Neural crest cell (in vitro differentiated cells): ENCODE data around the gene OSCAR. TPM values are rescaled to one million over a fixed set of nuclear protein-coding genes. Genes with fewer than 3 reads are reported as not detected.

ENCODE experiments used
- DNase-seq: peaks from one replicate; pipeline ENCODE4 v3.0.0; 2021; ENCODE audit warnings: low read depth, mixed read lengths, low spot score
- H3K27ac Mint-ChIP-seq: one replicate; pipeline ENCODE4 v1.8.0; 2021; ENCODE audit warnings: mild to moderate bottlenecking, mixed read lengths; ENCODE audit not compliant: unreplicated experiment
- H3K27me3 Mint-ChIP-seq: 2 replicates; pipeline ENCODE4 v1.8.0; 2021; ENCODE audit warnings: low read depth, mild to moderate bottlenecking, mixed read lengths
- H3K36me3 Mint-ChIP-seq: 2 replicates; pipeline ENCODE4 v1.8.0; 2021; ENCODE audit warnings: low read depth, mild to moderate bottlenecking, mixed read lengths
- H3K4me1 Mint-ChIP-seq: 2 replicates; pipeline ENCODE4 v1.8.0; 2021; ENCODE audit warnings: mixed read lengths
- H3K4me3 Mint-ChIP-seq: one replicate; pipeline ENCODE4 v1.8.0; 2021; ENCODE audit warnings: mild to moderate bottlenecking, mixed read lengths
- H3K9me3 Mint-ChIP-seq: 2 replicates; pipeline ENCODE4 v1.8.0; 2021; ENCODE audit warnings: mixed read lengths
- CTCF ChIP-seq: fragments of 200-600 bp; sonication (generic); conservative IDR thresholded peaks from 2 replicates; pipeline ENCODE4 v1.5.0; 2021; ENCODE audit warnings: antibody characterized with exemption, mild to moderate bottlenecking
- total RNA-seq: library from RNA; stranded (reverse); gene quantifications from 2 replicates; pipeline ENCODE4 v1.2.1, GENCODE V29; 2021

OSCAR gene
- total RNA-seq, 1 donor from 2014 or later, result not detected

DNA sequence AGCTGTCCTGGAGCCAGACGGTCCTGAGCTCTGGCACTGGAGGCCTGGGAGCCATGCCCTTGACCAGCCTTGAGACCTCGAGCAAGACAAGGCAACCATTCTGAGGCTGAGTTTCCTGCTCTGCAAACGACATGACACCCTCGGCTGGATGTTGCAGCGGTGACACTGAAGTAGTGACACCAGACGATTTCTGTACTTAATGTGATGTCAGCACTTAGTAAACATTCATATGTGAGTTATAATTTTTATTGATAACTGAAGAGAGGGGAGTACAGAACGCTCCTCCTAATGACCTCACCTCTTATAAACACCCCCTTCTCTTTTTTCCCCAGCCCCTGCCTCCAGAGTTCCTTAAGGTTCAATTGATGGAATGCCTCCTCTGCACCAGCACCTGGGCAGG, 7.9 kb upstream of the OSCAR start:
- Mint-ChIP-seq H3K36me3 (peaks cover 5% of the 10 kb centered on the region), H3K27me3 (no peaks in the 10 kb centered on the region), H3K27ac (no peak overlapping the region), H3K4me1 (peaks cover 8% of the 10 kb centered on the region), H3K9me3 (no peaks in the 10 kb centered on the region), H3K4me3 (peak overlapping the region; percentile 47)
- TF ChIP-seq CTCF, result no peak
- no peak for DNase-seq

GRCh38 chr19:54107876-54108490, 7.4 kb upstream of the OSCAR start:
- TF ChIP-seq CTCF, result no peak
- peaks cover 9% of the 10 kb centered on the region for H3K4me1 Mint-ChIP-seq
- no peaks in the 10 kb centered on the region for H3K9me3 Mint-ChIP-seq
- no peak overlapping the region for H3K27ac Mint-ChIP-seq
- H3K36me3 Mint-ChIP-seq, result peaks cover 5% of the 10 kb centered on the region
- no peak for DNase-seq
- H3K27me3 Mint-ChIP-seq, result no peaks in the 10 kb centered on the region
- peak overlapping the region; percentile 40 for H3K4me3 Mint-ChIP-seq

GRCh38 chr19:54106716-54107115, 6.1 kb upstream of the OSCAR start:
- peaks cover 13% of the 10 kb centered on the region for H3K4me1 Mint-ChIP-seq
- no peaks in the 10 kb centered on the region for H3K9me3 Mint-ChIP-seq
- peak overlapping the region; percentile 94 for H3K4me3 Mint-ChIP-seq
- H3K36me3 Mint-ChIP-seq, result peaks cover 5% of the 10 kb centered on the region
- H3K27ac Mint-ChIP-seq, result no peak overlapping the region
- no peak for TF ChIP-seq CTCF
- peaks cover 3% of the 10 kb centered on the region for H3K27me3 Mint-ChIP-seq
- no peak for DNase-seq

GRCh38 chr19:54105796-54106195, 5.2 kb upstream of the OSCAR start:
- H3K36me3 Mint-ChIP-seq, result peaks cover 4% of the 10 kb centered on the region
- H3K27ac Mint-ChIP-seq, result no peak overlapping the region
- H3K9me3 Mint-ChIP-seq, result no peaks in the 10 kb centered on the region

DNA sequence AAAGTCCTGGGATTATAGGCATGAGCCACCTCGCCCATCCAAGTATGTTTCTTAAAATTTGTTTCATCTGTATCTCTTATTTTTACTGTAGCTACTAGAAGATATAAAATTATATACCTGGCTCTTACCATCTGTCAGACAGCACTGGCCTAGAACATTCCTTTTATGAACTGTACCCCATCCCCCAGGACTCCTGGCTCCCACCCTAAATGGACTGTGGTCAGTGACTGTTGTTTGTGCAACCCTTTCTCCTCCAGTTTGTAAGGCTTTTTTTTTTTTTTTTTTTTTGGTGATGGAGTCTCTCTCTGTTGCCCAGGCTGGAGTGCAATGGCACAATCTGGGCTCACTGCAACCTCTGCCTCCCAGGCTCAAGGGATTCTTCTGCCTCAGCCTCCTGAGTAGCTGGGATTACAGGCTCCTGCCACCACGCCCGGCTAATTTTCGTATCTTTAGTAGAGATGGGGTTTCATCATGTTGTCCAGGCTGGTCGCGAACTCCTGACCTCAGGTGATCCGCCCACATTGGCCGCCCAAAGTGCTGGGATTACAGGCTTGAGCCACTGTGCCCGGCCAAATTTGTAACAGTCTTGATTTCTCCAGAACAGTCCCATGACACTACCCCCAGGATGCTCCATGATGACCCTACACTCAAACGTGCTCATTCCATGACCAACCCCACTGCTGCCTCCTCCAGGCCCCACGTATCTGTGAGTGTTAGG, 4.6 kb upstream of the OSCAR start:
- peak overlapping the region; percentile 94 for H3K4me3 Mint-ChIP-seq
- no peak for TF ChIP-seq CTCF
- DNase-seq, result no peak
- no peaks in the 10 kb centered on the region for H3K9me3 Mint-ChIP-seq
- peaks cover 3% of the 10 kb centered on the region for H3K36me3 Mint-ChIP-seq
- H3K27me3 Mint-ChIP-seq, result peaks cover 6% of the 10 kb centered on the region
- H3K4me1 Mint-ChIP-seq, result peaks cover 13% of the 10 kb centered on the region
- H3K27ac Mint-ChIP-seq, result no peak overlapping the region

More at GRCh38 chr19:54105796-54106195, 5.2 kb upstream of the OSCAR start:
- Mint-ChIP-seq H3K4me1 (peaks cover 13% of the 10 kb centered on the region), H3K27me3 (peaks cover 3% of the 10 kb centered on the region), H3K4me3 (peak overlapping the region; percentile 94)
- DNase-seq, result no peak
- TF ChIP-seq CTCF, result no peak
